ENCODE measurements around the gene ADCY2. TPM values are rescaled to one million over a fixed set of nuclear protein-coding genes. Genes with fewer than 3 reads are reported as not detected.

ADCY2 gene
- total and polyA plus RNA-seq, 9 of the 15 experiments (the other 6 are each of a cell fraction or from before 2014, with no cell fraction given), result 0.01 to 0.15 (median 0.03) TPM; not detected in 5

DNA sequence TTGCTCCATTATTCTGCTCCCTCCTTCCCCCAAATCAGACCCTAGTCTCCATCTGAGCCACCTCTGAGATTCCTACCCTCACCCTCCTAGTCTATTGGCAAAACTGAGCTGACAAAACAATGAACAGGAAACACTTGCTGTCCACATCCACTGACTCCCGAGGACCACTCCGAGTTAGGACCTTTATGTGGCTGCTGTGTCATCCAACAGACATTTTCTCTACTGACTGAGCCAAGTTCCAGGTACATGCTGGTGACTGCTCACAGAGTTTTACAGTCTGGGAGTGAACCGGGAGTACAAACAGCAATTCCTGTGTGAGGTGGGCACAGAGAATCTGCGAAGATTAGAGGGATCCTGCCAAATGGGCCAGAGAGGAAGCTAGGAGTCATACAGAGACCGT is 415.8 kb downstream of the ADCY2 start:
- in situ Hi-C loops (cut with MboI), result no loop called here
- POLR2A ChIA-PET, result no interaction called here
- WGBS (ENCODE audit: insufficient coverage, low coverage, missing lambda C conversion rate), result 2% methylated on average over 5 of the region's 5 CpGs

DNA sequence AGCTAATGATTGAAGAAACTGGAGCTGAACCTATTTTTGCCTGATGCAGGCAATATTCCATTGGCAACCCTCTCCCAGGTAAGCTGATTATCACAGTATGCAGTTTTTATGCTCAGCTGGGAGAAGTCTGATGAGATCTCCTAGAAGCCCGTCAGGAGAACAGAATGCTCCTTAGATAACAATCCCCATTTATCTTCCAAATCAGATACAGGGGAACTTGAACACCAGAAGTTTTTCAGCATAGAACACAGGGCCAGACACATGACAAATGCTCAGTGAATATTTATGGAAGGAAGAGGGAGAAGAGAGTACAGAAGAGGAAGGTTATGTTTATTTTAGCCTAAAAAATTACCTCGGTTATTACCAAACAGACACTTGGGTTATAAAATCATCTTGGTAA is 417.1 kb downstream of the ADCY2 start:
- Histone ChIP-seq H3K27me3 (ENCODE audit: control insufficient read depth in 2 of 2, insufficient read depth in 2 of 2, low read length in 2 of 2) (peaks cover 11 to 32% of the 10 kb centered on the region in 2 experiments), H3K4me3 (no peak overlapping the region), H3K4me2 (ENCODE audit: insufficient read depth, low read length) (no peak overlapping the region), H3K9me1 (ENCODE audit: control insufficient read depth, insufficient read depth, low read length) (no peaks in the 10 kb centered on the region), H3K79me2 (ENCODE audit: control insufficient read depth, insufficient read depth, low read length) (no peaks in the 10 kb centered on the region), H3K36me3 (ENCODE audit: control insufficient read depth, insufficient read depth, low read length) (no peaks in the 10 kb centered on the region), H3K4me1 (replicated peaks in 1 of 2; ENCODE audit: control insufficient read depth in 2 of 2, insufficient read depth in 2 of 2, low read length in 2 of 2) (peaks cover 2 to 4% of the 10 kb centered on the region in 2 experiments; a peak in 1 of 5 replicates), H3K27ac (ENCODE audit: extremely low read depth, low read depth, low read length) (no peak overlapping the region), H4K20me1 (replicated peaks; ENCODE audit: control insufficient read depth, insufficient read depth, low read length) (no peaks in the 10 kb centered on the region), H2AFZ (ENCODE audit: low read depth, low read length) (no peak overlapping the region), H3K9me3 (replicated peaks; ENCODE audit: control insufficient read depth, insufficient read depth, low read depth, low read length) (no peaks in the 10 kb centered on the region), H3K9ac (ENCODE audit: insufficient read depth in 1 of 2, low read depth in 2 of 2, low read length in 2 of 2) (no peak overlapping the region)
- no peak for FAIRE-seq
- no peak for DNase-seq (ENCODE audit: extremely low read depth in 1 of 4, low spot score in 3 of 4)
- POLR2A ChIA-PET, result interaction anchor here (1.0 kb wide), 1 partner anchor 17 kb away, joined by 3 read pairs; no protein-coding TSS in a partner anchor
- CTCF ChIA-PET (ENCODE audit: low intra/inter-chr PET ratio), result no interaction called here
- WGBS (ENCODE audit: insufficient coverage, low coverage, missing lambda C conversion rate), result 0% methylated on average over 2 of the region's 2 CpGs
- intact Hi-C loops (cut with micrococcal nuclease) (no loop called here), in situ Hi-C loops (cut with MboI) (no loop called here)
- no peak for ATAC-seq
- BruUV-seq (replicated peaks), result no TSS peak
- TF ChIP-seq NFIC (IDR thresholded peaks at IDR 0.05) (no peak), ZC3H4 (CRISPR knock-in tag; IDR thresholded peaks at IDR 0.05; ENCODE audit: borderline replicate concordance) (no peak), ARID1B (IDR thresholded peaks at IDR 0.05) (no peak), BRCA1 (IDR thresholded peaks at IDR 0.05) (no peak), BRCA1 (CRISPR knock-in tag; IDR thresholded peaks at IDR 0.05) (no peak), CEBPB (tag; IDR thresholded peaks at IDR 0.05) (no peak), HDAC3 (IDR thresholded peaks at IDR 0.05; ENCODE audit: borderline replicate concordance, partially characterized antibody) (no peak), NFATC3 (IDR thresholded peaks at IDR 0.05) (no peak), SMAD2 (IDR thresholded peaks at IDR 0.05; ENCODE audit: low read depth, low read length) (no peak), ZNF347 (CRISPR knock-in tag; IDR thresholded peaks at IDR 0.05; ENCODE audit: low read depth) (no peak), HDAC2 (IDR thresholded peaks at IDR 0.05) (no peak), RNF2 (IDR thresholded peaks at IDR 0.05) (no peak), NRF1 (conservative IDR thresholded peaks at IDR 0.05 in 1 of 2, IDR thresholded peaks at IDR 0.05 in 1 of 2) (no peak)
- TF ChIP-seq, protein P1, sequence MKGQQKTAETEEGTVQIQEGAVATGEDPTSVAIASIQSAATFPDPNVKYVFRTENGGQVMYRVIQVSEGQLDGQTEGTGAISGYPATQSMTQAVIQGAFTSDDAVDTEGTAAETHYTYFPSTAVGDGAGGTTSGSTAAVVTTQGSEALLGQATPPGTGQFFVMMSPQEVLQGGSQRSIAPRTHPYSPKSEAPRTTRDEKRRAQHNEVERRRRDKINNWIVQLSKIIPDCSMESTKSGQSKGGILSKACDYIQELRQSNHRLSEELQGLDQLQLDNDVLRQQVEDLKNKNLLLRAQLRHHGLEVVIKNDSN (CRISPR knock-in tag; IDR thresholded peaks at IDR 0.05), result no peak
- TF ChIP-seq, protein P2, sequence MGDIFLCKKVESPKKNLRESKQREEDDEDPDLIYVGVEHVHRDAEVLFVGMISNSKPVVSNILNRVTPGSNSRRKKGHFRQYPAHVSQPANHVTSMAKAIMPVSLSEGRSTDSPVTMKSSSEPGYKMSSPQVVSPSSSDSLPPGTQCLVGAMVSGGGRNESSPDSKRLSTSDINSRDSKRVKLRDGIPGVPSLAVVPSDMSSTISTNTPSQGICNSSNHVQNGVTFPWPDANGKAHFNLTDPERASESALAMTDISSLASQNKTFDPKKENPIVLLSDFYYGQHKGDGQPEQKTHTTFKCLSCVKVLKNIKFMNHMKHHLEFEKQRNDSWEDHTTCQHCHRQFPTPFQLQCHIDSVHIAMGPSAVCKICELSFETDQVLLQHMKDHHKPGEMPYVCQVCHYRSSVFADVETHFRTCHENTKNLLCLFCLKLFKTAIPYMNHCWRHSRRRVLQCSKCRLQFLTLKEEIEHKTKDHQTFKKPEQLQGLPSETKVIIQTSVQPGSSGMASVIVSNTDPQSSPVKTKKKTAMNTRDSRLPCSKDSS (IDR thresholded peaks at IDR 0.05; ENCODE audit: low read depth, partially characterized antibody), result no peak

More for the DNA sequence above, 415.8 kb downstream of the ADCY2 start:
- TF ChIP-seq TAF7 (tag; IDR thresholded peaks at IDR 0.05), result no peak
- TF ChIP-seq ZFPM2 (CRISPR knock-in tag; IDR thresholded peaks at IDR 0.05), result no peak
- H3K9me1 ChIP-seq (ENCODE audit: control insufficient read depth, insufficient read depth, low read length), result no peaks in the 10 kb centered on the region
- BruUV-seq (replicated peaks), result no TSS peak
- ATAC-seq (no peak), DNase-seq (ENCODE audit: extremely low read depth in 1 of 4, low spot score in 3 of 4) (no peak), FAIRE-seq (peak; percentile 26)
- no peaks in the 10 kb centered on the region for H3K79me2 ChIP-seq (ENCODE audit: control insufficient read depth, insufficient read depth, low read length)
- H3K4me2 ChIP-seq (ENCODE audit: insufficient read depth, low read length), result no peak overlapping the region
- H3K4me1 ChIP-seq (replicated peaks in 1 of 2; ENCODE audit: control insufficient read depth in 2 of 2, insufficient read depth in 2 of 2, low read length in 2 of 2), result peaks cover 2 to 4% of the 10 kb centered on the region in 2 experiments; a peak in 1 of 5 replicates
- no peaks in the 10 kb centered on the region for H4K20me1 ChIP-seq (replicated peaks; ENCODE audit: control insufficient read depth, insufficient read depth, low read length)
- H2AFZ ChIP-seq (ENCODE audit: low read depth, low read length), result no peak overlapping the region
- H3K27me3 ChIP-seq (ENCODE audit: control insufficient read depth in 2 of 2, insufficient read depth in 2 of 2, low read length in 2 of 2), result peaks cover 9 to 28% of the 10 kb centered on the region in 2 experiments
- no peak overlapping the region for H3K4me3 ChIP-seq
- CTCF ChIA-PET (ENCODE audit: low intra/inter-chr PET ratio), result no interaction called here
- no peak overlapping the region for H3K27ac ChIP-seq (ENCODE audit: extremely low read depth, low read depth, low read length)
- H3K9me3 ChIP-seq (replicated peaks; ENCODE audit: control insufficient read depth, insufficient read depth, low read depth, low read length), result no peaks in the 10 kb centered on the region
- no peaks in the 10 kb centered on the region for H3K36me3 ChIP-seq (ENCODE audit: control insufficient read depth, insufficient read depth, low read length)
- intact Hi-C loops (cut with micrococcal nuclease), result no loop called here
- H3K9ac ChIP-seq (ENCODE audit: insufficient read depth in 1 of 2, low read depth in 2 of 2, low read length in 2 of 2), result no peak overlapping the region

Measured in K562 (cell line).